ENCODE measurements around the gene MSH3. TPM values are rescaled to one million over a fixed set of nuclear protein-coding genes. Genes with fewer than 3 reads are reported as not detected.
"Not testable (repeated sequence)": the region's sequence is repeated elsewhere in the genome, so short reads cannot be mapped to it uniquely, and the experiment has no call there.

MSH3 gene
- total RNA-seq, 4 donors from 2014 or later: 11.0 to 15.0 (median 12.4) TPM

- WGBS: 25% methylated on average over 7 of the region's 7 CpGs
- peak overlapping the region; percentile 94 for H3K27ac ChIP-seq
- no peaks in the 10 kb centered on the region for H3K27me3 ChIP-seq
- H3K4me3 ChIP-seq: peak overlapping the region; percentile 92
- no peak for TF ChIP-seq CTCF (IDR thresholded peaks at IDR 0.05)
- TF ChIP-seq EP300 (IDR thresholded peaks at IDR 0.05): no peak
- TF ChIP-seq POLR2AphosphoS5 (IDR thresholded peaks at IDR 0.05): no peak
- DNase-seq (ENCODE audit: low spot score in 2 of 2): no peak
- H3K9me3 ChIP-seq: no peaks in the 10 kb centered on the region
- peaks cover 26% of the 10 kb centered on the region for H3K4me1 ChIP-seq
- H3K36me3 ChIP-seq: peaks cover 24% of the 10 kb centered on the region
These were observed 851 bp downstream of the MSH3 start for GRCh38 chr5:80655231-80655774.

- H3K27me3 ChIP-seq: no peaks in the 10 kb centered on the region
- H3K4me1 ChIP-seq: peaks cover 26% of the 10 kb centered on the region
- H3K27ac ChIP-seq: no peak overlapping the region
- TF ChIP-seq POLR2AphosphoS5 (IDR thresholded peaks at IDR 0.05) (no peak), POLR2A (IDR thresholded peaks at IDR 0.05) (no peak), CTCF (IDR thresholded peaks at IDR 0.05) (no peak), EP300 (IDR thresholded peaks at IDR 0.05) (no peak)
- no peak overlapping the region for H3K4me3 ChIP-seq
- DNase-seq (ENCODE audit: low spot score in 2 of 2): no peak
- WGBS: 52% methylated on average over 1 of the region's 1 CpG
- peaks cover 33% of the 10 kb centered on the region for H3K36me3 ChIP-seq
- no peaks in the 10 kb centered on the region for H3K9me3 ChIP-seq
These were observed 2.0 kb downstream of the MSH3 start for GRCh38 chr5:80656425-80656824.

- 81% methylated on average over 5 of the region's 5 CpGs for WGBS
- H3K36me3 ChIP-seq: peaks cover 41% of the 10 kb centered on the region
- no peaks in the 10 kb centered on the region for H3K27me3 ChIP-seq
- no peak overlapping the region for H3K27ac ChIP-seq
- TF ChIP-seq EP300 (IDR thresholded peaks at IDR 0.05) (no peak), POLR2A (IDR thresholded peaks at IDR 0.05) (no peak), CTCF (IDR thresholded peaks at IDR 0.05) (no peak), POLR2AphosphoS5 (IDR thresholded peaks at IDR 0.05) (no peak)
- DNase-seq (ENCODE audit: low spot score in 2 of 2): no peak
- no peak overlapping the region for H3K4me3 ChIP-seq
- H3K9me3 ChIP-seq: no peaks in the 10 kb centered on the region
- peaks cover 12% of the 10 kb centered on the region for H3K4me1 ChIP-seq
These were observed 4.7 kb downstream of the MSH3 start for GRCh38 chr5:80659106-80659505.

GRCh38 chr5:80660661-80661060 lies 6.2 kb downstream of the MSH3 start:
- H3K4me1 ChIP-seq; H3K4me3 ChIP-seq; H3K27me3 ChIP-seq; H3K27ac ChIP-seq; DNase-seq (ENCODE audit: low spot score in 2 of 2); H3K9me3 ChIP-seq: not testable (repeated sequence)
- peaks cover 48% of the 10 kb centered on the region for H3K36me3 ChIP-seq
- WGBS: 88% methylated on average over 7 of the region's 7 CpGs

GRCh38 chr5:80662108-80662507 lies 7.7 kb downstream of the MSH3 start:
- Histone ChIP-seq H3K36me3 (peaks cover 58% of the 10 kb centered on the region), H3K27me3 (no peaks in the 10 kb centered on the region), H3K4me1 (no peaks in the 10 kb centered on the region), H3K9me3 (no peaks in the 10 kb centered on the region), H3K4me3 (no peak overlapping the region), H3K27ac (no peak overlapping the region)
- DNase-seq (ENCODE audit: low spot score in 2 of 2): no peak
- no peak for TF ChIP-seq POLR2AphosphoS5 (IDR thresholded peaks at IDR 0.05)
- no peak for TF ChIP-seq POLR2A (IDR thresholded peaks at IDR 0.05)
- 44% methylated on average over 1 of the region's 1 CpG for whole genome bisulfite sequencing

GRCh38 chr5:80665057-80665456 lies 10.6 kb downstream of the MSH3 start:
- H3K36me3 ChIP-seq: peaks cover 37% of the 10 kb centered on the region
- 77% methylated on average over 4 of the region's 4 CpGs for WGBS

More at GRCh38 chr5:80665057-80665456, 10.6 kb downstream of the MSH3 start:
- H3K9me3 ChIP-seq: no peaks in the 10 kb centered on the region
- peaks cover 7% of the 10 kb centered on the region for H3K4me1 ChIP-seq
- TF ChIP-seq CTCF (IDR thresholded peaks at IDR 0.05) (no peak), POLR2A (IDR thresholded peaks at IDR 0.05) (no peak), EP300 (IDR thresholded peaks at IDR 0.05) (no peak), POLR2AphosphoS5 (IDR thresholded peaks at IDR 0.05) (no peak)
- no peak overlapping the region for H3K4me3 ChIP-seq
- H3K27me3 ChIP-seq: no peaks in the 10 kb centered on the region
- H3K27ac ChIP-seq: no peak overlapping the region
- DNase-seq (ENCODE audit: low spot score in 2 of 2): no peak

Data from suprapubic skin (tissue), 4 donors.